GM21786 (cell line): ENCODE data around the gene CLDN1.
"Not testable (repeated sequence)": the region's sequence is repeated elsewhere in the genome, so short reads cannot be mapped to it uniquely, and the experiment has no call there.

Experiments used
- ATAC-seq: cut with Tn5 transposase; IDR thresholded peaks from one replicate; pipeline ENCODE4 v1.9.1; 2021; ENCODE audit not compliant: unreplicated experiment

The CLDN1 gene

DNA sequence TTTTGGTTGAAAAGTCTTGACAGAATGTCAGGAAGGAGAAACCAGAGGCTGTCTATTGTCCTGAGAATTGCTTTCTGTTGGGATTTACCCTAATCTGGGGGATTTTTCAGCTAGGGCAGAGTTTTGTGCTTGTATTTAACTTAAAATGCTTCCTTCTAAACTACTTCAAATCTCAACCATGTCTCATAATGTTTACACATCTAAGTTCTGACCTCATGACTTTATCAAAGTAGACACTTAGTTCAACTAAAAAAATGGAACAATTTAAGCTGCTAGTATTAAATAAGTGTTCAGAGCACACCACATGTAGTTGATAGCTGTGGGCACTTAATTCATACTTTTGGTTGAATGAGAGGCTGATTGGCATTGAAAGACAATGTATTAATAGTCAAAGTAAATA is 28.2 kb downstream of the CLDN1 start:
- no peak for ATAC-seq

DNA sequence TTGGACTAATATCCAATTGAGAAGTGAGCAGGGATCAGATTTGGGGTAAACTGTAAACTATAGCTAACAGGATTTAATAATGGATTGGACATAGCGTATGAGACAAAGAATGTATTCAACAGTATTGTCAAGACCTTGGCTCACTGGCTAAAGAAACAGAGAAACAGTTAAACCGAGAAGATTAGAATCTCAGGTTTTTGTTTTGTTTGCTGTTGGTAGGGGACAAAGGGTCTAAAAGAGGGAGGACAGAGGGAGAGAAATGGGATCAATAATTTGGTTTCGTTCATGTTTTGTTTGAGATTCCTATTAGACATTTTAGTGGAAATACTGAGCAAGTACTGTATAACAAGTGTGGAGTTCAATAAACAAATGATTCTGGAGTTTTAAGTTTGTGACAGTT is 28.6 kb downstream of the CLDN1 start:
- ATAC-seq = no peak

DNA sequence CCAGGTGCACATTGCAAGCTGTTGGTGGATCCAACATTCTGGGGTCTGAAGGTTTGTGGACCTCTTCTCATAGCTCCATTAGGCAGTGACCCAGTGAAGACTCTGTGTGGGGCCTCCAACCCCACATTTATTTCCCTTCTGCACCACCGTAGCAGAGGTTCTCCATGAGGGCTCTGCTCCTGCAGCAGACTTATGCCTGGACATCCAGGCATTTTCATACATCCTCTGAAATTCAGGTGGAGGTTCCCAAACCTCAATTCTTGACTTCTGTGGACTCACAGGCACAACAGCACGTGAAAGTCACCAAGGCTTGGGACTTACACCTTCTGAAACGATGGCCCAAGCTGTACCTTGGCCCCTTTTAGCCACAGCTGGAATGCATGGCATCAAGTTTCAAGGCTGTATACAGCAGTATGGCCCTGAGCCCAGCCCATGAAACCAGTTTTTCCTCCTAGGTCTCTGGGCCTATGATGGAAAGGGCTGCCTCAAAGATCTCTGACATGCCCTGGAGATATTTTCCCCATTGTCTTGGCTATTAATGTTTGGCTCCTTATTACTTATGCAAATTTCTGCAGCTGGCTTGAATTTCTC is 30.2 kb downstream of the CLDN1 start:
- ATAC-seq = no peak

DNA sequence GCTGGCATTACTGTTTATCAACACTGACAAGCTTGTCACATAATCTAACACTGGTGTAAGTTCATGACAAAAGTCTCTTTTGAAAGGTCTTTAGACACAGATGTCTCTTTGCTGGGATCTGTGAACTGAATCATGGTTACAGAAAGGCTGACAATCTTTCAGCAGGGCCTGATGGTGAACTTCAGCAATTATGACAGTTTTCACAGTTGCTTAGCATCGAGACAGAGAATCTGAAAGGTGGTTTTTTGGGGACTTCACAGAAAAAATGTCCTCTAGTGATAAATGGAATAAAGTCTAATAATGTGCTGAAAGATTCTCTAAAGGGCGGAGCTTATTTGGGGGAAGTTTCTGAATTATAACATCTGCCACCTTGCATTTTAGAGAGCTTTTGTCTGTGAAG is 32.3 kb downstream of the CLDN1 start:
- ATAC-seq = no peak

DNA sequence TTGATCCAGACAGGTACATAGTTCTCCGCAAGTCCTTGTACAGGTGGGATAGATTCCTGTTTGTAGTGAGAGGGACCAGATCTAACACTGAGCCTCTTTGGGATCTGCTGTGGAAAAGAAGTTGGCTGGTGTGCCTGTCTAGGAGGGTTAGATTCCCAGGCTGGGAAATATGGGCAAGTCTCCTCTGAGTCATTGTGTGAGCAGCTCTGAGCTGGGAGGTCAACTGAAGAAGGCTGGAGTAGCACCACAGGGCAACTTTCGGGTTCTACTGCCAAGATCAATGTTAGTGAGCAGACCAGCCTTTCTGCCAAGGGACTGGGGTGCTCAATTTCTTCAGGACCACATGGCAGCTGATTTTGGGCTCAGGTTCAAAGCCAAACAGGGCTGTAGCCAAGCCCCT is 33.4 kb downstream of the CLDN1 start:
- ATAC-seq = no peak

GRCh38 chr3:190286014-190286413 is 36.2 kb downstream of the CLDN1 start:
- ATAC-seq = no peak

DNA sequence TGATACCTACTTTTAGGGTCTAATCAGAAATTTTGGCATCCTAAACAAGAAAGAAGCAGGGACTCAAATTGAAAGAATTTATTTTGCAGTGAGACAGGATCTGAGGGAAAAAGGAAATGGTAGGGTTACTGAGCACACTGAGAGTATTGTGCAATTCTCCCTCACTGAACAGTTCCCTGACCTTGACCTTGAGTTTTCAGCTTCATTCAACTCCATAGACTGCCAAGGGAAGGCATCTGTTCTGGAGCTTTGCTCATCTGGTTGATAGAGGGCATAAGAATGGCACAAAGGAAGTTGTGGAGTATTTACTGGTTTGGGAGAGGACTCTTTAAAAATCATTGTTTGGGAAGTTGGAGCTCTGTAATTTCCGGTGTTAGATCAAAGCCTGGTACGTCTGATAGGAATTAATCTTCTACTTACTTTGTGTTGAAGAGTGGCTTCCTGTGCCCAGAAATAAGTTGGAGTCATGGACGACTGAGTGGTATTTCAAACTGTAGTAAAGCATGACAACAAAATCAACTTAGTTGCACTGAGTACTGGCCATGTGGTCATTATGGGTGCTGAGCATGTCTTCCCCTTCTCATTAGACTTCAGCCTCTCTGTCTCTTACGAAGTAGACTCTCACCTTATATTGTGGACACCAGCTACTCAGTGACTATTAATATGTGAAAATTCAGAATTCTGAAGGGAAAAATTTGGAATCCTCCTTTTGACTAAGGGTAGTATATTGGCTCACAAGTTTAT is 40.8 kb downstream of the CLDN1 start:
- ATAC-seq = no peak

- no peak for ATAC-seq
Measured at GRCh38 chr3:190279690-190280089, 42.6 kb downstream of the CLDN1 start.

- no peak for ATAC-seq
Measured at GRCh38 chr3:190272747-190273146, 49.5 kb downstream of the CLDN1 start.

DNA sequence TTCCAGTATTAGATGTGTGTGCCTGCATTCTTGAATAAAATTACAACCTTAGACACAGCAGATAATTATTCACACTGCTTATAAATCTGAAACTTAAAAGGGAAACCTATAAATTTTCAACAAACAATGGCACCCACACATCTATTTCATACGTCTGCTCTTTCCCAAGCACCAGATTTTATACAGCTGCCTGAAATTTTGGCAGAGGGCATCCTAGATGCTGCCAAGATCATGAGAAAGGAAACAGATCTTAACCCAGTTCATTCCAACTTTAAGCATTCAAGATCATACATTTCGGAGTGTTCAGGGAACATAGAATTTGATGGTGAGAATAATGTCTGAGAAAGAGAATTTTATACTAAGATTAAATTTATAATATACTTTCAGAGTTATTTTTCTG is 53.1 kb downstream of the CLDN1 start:
- no peak for ATAC-seq

DNA sequence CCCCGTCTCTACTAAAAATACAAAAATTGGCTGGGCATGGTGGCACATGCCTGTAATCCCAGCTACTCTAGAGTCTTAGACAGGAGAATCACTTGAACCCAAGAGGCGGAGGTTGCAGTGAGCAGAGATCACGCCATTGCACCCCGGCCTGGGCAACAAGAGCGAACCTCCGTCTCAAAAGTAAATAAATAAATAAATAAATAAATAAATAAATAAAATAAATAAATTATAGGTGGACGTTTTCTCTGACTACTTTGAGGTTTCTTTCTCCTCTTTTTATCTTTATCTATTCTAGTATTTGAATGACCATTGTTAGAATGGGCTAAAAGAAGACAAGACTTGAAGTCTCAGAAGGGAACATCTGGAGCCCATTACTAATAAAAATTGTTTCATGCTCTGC is 54.8 kb downstream of the CLDN1 start:
- ATAC-seq = not testable (repeated sequence)

DNA sequence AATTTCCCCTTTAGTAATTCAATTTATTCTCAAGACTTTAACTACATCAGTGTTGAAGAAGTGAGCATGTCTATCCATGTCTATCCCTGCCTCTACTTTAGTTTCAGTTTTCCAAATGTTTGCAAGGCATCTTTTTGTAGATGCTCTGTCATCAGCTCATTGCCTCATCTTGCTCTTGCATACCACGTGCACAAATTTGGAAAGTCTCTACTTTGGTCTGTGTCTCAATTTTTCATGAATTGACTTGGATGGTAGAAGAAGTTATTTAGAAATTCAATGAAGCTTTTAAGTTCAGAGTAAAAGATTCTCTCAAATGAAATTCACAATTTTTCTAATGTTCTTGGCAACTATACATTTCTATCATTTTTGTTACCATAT is 55.3 kb downstream of the CLDN1 start:
- ATAC-seq = no peak

GRCh38 chr3:190266265-190266912 is 55.9 kb downstream of the CLDN1 start:
- ATAC-seq = no peak

DNA sequence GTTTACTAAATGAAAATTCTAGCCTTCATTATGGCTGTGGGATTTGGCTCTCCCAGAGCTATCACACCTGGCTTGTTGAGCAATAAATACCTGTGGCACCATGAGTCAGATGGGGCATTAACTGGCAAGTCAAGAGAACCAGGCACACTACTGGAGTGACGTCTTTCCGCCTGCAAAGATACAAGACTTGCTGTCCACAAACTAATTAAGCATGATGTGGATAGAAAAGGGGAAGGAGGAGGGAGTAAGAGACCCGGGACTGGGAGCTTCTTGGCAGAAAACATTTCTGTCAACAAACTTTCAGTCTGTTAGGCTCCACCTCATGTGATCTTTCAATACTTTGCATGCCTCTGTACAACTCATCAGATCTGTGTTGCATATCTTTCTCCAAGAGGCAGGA is 56.5 kb downstream of the CLDN1 start:
- ATAC-seq = no peak

GRCh38 chr3:190265126-190265525 is 57.1 kb downstream of the CLDN1 start:
- ATAC-seq = no peak

DNA sequence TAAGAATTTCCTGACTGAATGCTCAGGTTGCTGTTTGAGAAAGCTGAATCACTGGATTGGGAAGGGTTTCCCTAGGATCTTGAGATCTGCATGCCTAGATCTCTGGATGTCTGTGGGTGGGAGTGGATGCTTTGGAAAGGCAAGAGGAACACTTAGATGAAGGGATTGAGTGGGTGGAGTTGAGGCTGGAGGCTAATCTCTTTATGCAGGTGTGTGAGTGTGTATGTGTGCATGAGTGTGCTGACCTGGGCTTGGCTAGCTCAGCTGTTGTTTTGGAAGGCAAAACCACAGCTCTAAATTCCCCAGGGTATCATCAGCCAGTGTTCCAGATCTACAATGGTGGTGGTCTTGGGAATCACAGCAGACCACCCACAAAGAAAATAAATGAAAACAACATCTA is 60.5 kb downstream of the CLDN1 start:
- ATAC-seq = no peak

- ATAC-seq = no peak
Measured at GRCh38 chr3:190261015-190261414, 61.2 kb downstream of the CLDN1 start.

DNA sequence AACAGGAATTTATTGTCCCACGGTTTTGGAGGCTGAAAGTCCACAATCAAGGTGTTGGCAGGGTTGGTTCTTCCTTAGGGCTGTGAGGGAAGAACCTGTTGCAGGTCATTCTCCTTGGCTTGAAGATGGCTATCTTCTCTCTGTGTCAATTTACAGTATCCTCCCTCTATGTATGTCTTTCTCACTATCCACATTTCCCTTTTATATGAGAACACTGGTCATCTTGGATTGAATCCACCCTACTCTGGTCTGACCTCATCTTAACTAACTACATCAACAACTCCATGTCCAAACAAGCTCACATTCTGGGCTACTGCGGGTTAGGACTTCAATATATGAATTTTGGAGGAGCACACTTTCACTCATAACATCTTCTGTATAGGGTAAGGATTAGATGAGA is 61.9 kb downstream of the CLDN1 start:
- ATAC-seq = no peak

DNA sequence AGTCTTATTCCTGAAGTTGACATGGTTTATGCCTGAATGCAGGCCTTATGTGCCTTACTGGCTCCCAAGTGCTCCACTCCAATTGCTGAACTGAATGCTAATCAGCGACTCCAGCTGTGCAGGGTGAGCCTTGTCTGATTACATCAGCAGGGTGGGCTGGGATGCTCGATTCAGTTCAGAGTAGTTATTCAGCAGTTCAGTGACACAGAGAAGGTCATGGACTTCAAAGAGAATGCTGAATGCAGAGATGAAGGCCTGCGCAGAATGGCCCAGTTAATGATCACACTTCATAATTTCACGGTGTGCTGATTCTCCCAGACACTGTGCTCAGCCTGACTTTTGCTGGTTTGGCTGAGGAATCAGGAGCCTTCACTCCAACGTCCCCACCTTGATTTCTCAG is 63.6 kb downstream of the CLDN1 start:
- ATAC-seq = no peak
